ENCODE results near the gene RPUSD1.
"Not testable (repeated sequence)": the region's sequence is repeated elsewhere in the genome, so short reads cannot be mapped to it uniquely, and the experiment has no call there.

The RPUSD1 gene

DNA sequence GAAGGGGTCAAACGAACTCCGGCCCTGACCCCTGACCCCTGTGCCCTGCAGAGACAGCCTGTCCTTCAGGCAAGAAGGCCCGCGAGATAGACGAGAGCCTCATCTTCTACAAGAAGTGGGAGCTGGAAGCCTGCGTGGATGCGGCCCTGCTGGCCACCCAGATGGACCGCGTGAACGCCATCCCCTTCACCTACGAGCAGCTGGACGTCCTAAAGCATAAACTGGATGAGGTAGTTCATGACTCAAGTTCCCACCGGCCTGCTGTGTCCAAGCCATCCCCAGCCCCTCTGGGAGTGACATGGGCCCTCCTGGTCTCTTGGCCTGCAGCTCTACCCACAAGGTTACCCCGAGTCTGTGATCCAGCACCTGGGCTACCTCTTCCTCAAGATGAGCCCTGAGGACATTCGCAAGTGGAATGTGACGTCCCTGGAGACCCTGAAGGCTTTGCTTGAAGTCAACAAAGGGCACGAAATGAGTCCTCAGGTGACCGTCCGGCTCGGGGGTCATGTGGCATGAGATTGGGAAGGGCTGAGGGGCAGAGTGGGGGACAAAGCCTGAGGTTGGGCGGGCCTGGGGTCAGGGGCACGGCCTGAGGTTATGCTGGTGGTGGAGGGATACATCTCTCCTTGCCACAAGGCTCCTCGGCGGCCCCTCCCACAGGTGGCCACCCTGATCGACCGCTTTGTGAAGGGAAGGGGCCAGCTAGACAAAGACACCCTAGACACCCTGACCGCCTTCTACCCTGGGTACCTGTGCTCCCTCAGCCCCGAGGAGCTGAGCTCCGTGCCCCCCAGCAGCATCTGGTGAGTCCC is 22.0 kb downstream of the RPUSD1 start:
- no peak for DNase-seq (ENCODE audit: low read depth in 2 of 2)

DNA sequence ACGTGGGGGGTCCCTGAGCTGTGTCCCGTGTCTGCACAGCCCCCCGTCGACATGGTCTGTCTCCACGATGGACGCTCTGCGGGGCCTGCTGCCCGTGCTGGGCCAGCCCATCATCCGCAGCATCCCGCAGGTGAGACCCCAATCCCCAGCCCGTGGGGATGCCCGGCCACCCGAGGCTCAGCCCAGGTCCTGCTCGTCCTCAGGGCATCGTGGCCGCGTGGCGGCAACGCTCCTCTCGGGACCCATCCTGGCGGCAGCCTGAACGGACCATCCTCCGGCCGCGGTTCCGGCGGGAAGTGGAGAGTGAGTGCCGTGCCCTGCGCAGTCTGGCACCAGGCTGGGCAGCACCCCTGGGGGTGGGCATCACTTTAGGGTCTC is 22.7 kb downstream of the RPUSD1 start:
- no peak for DNase-seq (ENCODE audit: low read depth in 2 of 2)

GRCh38 chr16:764848-765487 is 23.2 kb downstream of the RPUSD1 start:
- no peak for DNase-seq (ENCODE audit: low read depth in 2 of 2)

GRCh38 chr16:764184-764750 is 23.9 kb downstream of the RPUSD1 start:
- no peak for DNase-seq (ENCODE audit: low read depth in 2 of 2)

DNA sequence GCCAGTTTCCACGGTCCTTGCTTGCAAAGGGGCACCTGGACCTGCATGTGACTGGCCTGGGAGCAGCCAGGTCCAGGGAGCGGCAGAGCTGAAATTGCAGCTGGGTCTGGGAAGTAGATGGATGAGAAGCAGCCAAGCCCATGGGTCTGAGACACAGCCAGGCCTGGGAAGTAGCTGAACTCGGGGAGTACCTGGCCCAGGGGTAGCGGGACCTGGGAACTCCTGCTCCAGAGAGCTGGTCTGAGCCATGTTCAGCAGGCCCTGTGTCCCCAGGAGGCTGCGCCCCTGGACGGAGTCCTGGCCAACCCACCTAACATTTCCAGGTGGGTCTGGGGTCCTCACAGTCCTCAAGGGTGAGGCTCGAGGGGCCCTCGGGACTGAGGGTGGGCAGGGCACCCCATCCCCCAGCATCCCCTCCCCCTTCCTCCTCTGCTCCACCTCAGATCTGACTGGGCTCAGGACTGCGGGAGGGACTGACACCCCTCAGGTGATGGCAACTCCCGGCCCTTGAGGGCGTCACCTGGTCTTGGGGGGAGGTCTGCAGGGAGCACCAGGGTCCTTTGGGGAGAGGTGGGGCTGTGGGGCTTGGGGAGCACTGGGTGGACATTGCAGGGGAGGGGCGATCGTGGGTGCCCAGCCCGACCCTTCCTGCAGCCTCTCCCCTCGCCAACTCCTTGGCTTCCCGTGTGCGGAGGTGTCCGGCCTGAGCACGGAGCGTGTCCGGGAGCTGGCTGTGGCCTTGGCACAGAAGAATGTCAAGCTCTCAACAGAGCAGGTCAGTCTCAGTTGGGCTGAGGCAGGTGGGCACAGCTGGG is 24.6 kb downstream of the RPUSD1 start:
- DNase-seq (ENCODE audit: low read depth in 2 of 2), result no peak

- DNase-seq (ENCODE audit: low read depth in 2 of 2), result no peak
These were observed 25.4 kb downstream of the RPUSD1 start for GRCh38 chr16:762595-763268.

DNA sequence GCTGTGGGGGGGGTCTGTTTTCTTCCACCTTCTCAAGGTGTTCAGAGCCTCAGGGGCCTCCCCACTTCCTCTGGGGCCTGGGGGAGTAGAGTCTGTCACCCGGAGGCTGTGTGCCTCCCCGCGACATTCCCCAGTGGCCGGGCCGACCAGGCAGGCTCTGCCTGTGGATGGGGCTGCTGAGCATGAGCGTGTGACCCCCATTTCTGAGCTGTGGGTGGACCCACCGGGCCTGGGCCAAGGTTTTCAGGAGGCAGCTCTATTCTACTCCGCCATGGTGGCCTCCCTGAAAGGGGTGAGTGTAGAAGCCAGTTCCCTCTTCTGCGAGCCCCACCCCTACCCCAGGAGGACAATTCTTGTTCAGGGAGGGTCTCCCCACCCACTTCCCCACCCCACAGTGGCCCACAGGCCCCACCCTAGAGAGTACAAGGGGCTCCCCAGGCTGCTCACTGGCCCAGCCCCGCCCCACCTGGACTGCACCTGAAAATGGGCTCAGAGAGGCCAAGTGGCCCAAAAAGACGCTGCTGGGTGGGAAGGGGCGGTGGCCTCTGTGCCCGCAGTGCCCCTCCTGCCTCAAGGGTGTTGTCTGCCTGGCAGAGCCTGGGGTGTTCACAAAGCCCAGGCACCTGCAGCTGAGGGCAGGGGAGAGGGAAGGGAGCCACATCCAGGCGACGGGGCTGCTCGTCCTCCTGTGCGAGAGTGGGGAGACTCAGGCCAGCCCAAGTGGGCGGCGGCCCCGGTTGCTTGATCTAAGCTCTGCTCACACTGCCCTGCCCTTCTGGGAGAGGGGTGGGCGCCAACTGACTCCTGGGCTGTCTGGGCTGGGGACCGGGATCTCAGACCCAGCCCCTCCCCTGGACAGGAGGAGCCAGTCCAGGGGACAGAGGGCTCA is 26.3 kb downstream of the RPUSD1 start:
- no peak for DNase-seq (ENCODE audit: low read depth in 2 of 2)

- DNase-seq (ENCODE audit: low read depth in 2 of 2), result no peak
These were observed 27.4 kb downstream of the RPUSD1 start, which contains the start of gene MSLN for GRCh38 chr16:760545-761343. Gene MSLN (plus strand): TSS chr16:760734. CDS start chr16:762681, 1,947 bp downstream.

GRCh38 chr16:760065-760464 is 28.1 kb downstream of the RPUSD1 start:
- DNase-seq (ENCODE audit: low read depth in 2 of 2), result no peak

- DNase-seq (ENCODE audit: low read depth in 2 of 2), result no peak
These were observed 28.9 kb downstream of the RPUSD1 start for GRCh38 chr16:759110-759910.

DNA sequence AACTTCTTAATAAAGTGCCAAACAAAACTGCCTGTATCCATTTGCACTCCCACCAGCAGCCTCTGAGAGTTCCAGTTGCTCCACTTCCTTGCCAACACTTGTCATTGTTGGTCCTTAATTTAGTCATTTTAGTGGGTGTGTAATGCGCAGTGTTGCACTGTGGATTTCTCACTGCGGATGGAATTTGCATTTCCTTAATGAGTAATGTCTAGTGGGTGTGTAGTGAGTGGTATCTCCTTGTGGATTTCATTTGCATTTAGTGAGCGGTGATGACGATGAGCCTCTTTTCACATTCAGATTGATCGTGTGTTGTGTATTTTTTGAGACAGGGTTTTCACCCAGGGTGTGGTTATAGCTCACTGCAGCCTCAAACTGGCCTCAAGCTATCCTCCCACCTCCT is 31.8 kb downstream of the RPUSD1 start:
- DNase-seq (ENCODE audit: low read depth in 2 of 2), result no peak

DNA sequence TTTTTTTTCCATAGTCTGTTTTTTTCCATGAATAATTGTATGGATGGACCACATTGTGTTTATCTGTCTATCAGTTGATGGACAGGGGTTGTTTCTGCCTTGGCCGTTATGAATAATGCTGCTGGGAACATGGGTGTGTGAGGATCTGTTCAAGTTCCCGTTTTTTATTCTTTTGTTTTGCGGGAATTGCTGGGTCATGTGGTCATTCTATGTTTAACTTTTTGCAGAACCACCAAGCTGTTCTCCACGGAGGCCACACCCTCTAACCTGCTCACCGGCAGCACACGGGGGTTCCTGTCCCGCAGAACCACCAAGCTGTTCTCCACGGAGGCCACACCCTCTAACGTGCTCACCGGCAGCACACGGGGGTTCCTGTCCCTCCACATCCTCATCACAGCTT is 33.5 kb downstream of the RPUSD1 start:
- DNase-seq (ENCODE audit: low read depth in 2 of 2), result no peak

DNA sequence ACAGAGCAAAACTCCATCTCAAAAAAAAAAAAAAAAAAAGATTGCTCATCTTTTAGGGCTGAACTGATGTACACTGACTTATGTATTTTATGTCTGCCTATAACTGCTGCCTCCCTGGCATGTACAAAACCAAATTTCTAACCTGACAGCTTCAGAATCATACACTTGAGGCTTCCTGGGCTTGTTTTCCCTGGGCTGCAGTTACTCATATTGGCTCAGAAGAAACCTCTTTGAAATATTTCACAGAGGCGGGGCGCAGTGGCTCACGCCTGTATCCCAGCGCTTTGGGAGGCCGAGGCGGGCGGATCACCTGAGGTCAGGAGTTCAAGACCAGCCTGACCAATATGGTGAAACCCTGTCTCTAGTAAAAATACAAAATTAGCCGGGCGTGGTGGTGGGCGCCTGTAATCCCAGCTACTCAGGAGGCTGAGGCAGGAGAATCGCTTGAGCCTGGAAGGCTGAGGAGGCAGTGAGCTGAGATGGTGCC is 34.0 kb downstream of the RPUSD1 start:
- DNase-seq (ENCODE audit: low read depth in 2 of 2), result not testable (repeated sequence)

DNA sequence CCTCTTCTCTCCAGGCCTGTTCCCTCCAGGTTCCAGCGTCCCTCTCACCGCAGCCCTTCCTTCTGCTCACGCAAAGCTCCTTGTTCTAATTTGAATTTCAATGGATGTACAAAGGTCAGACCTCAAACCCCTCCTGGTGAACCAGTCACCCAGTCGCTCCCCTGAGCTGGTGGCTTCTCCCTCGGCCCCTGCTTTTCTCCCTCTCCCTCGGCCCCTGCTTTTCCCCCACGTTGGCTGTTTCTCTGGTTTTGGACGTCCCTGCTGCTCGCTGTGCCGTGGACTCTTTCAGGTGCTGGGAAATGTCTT is 36.2 kb downstream of the RPUSD1 start:
- no peak for DNase-seq (ENCODE audit: low read depth in 2 of 2)

GRCh38 chr16:751152-752006 is 36.8 kb downstream of the RPUSD1 start:
- no peak for DNase-seq (ENCODE audit: low read depth in 2 of 2)

- no peak for DNase-seq (ENCODE audit: low read depth in 2 of 2)
These were observed 37.7 kb downstream of the RPUSD1 start for GRCh38 chr16:750485-750884.

DNA sequence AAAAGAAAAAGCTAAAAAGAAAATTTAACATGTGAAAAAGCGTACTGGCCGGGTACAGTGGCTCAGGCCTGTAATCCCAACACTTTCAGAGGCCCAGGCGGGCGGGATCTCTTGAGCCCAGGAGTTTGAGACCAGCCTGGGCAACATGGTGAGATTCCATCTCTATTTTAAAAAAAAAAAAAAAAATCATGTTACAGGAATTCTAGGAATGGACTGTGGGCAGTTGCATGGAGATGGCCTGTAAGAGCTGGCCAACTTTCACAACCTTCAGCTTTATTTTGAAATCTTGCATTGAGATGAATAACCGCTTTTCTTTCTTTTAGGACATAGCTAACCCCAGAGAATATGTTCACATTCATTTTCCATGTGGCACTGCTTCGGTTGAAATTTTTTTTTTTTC is 39.2 kb downstream of the RPUSD1 start:
- DNase-seq (ENCODE audit: low read depth in 2 of 2), result no peak

Data from stimulated activated CD4-positive, alpha-beta T cell treated with anti-CD3 and anti-CD28 coated beads, Interleukin-4, amount 100 ng/mL, for 48 hours (primary cell).